ENCODE measurements around the gene RNF223.
A peak's percentile ranks its signal among the peaks of the same experiment; 100 is the strongest.

GRCh38 chr1:1115786-1116700 is 41.9 kb upstream of the RNF223 start, which contains the start of gene C1orf159:
- TF ChIP-seq SMC3 (IDR thresholded peaks at IDR 0.05): no peak
- TF ChIP-seq CTCF (IDR thresholded peaks at IDR 0.05): no peak
- TF ChIP-seq MYC (IDR thresholded peaks at IDR 0.05; ENCODE audit: borderline replicate concordance, low read length): 0 out of 2 replicates have a peak, but pooled peaks have one; percentile 60
- TF ChIP-seq, protein P1, sequence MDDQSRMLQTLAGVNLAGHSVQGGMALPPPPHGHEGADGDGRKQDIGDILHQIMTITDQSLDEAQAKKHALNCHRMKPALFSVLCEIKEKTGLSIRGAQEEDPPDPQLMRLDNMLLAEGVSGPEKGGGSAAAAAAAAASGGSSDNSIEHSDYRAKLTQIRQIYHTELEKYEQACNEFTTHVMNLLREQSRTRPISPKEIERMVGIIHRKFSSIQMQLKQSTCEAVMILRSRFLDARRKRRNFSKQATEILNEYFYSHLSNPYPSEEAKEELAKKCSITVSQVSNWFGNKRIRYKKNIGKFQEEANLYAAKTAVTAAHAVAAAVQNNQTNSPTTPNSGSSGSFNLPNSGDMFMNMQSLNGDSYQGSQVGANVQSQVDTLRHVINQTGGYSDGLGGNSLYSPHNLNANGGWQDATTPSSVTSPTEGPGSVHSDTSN (IDR thresholded peaks at IDR 0.05): no peak
- no peak for TF ChIP-seq HOXB13 (CRISPR knock-in tag; IDR thresholded peaks at IDR 0.05; ENCODE audit: low read depth)
- no peak for TF ChIP-seq ATOH8 (CRISPR knock-in tag; IDR thresholded peaks at IDR 0.05; ENCODE audit: low read depth)
- no peak for TF ChIP-seq RCOR1 (IDR thresholded peaks at IDR 0.05; ENCODE audit: low read depth, low read length)
- TF ChIP-seq POLR2A (IDR thresholded peaks at IDR 0.05; ENCODE audit: low read length): no peak
